Measurements from ENCODE around the gene NLGN2. TPM values are rescaled to one million over a fixed set of nuclear protein-coding genes. Genes with fewer than 3 reads are reported as not detected.
A peak's percentile ranks its signal among the peaks of the same experiment; 100 is the strongest.

Gene NLGN2
- polyA plus RNA-seq, 1 experiment, result 8.5 TPM

DNA sequence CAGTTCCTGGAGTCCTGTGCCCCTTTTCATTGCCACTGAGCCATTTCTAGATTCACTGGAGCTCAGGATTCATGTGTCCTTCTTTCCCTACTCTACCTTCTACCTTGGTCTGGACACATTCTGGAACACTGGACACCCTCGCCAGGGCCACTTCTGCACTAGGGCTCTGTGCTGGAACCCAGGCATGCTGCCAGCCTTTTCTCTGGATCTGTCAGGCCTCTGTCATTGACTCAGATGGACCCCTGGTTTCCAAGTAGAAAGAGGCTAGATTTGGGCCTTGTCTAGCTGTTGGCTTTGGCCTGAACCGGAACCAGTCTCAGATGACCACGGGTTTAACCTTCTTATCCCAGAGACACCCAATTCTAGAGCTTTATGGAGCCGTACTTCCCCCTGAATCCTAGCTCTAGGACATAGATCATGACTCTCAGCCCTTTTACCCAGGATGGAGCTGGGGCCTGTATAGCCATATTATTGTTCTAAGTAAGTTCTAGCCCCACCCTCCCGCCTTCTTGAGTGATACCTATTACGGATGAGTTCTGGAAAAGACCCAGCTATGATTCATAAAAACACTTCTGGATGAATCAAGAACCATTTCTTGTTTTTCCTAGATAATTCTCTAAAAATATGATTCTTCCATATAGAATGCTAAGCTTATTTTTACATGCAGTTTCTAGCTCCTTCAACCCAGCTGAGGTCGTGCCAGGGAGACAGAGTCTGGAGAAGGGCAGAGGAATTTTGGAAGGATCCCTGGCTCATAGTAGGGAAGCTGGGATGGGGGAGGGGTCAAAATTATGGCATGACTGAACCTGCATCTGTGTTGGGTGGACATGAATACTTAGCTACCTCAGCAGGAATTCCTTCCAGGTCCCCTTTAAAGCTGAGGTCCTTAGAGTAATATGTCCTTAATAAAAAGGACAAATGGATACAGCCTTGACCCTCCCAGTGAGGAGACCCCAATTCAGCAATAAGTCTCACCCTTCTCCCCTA is 36.1 kb downstream of the NLGN2 start:
- POLR2A ChIA-PET, result no interaction called here
- TF ChIP-seq, protein P1, sequence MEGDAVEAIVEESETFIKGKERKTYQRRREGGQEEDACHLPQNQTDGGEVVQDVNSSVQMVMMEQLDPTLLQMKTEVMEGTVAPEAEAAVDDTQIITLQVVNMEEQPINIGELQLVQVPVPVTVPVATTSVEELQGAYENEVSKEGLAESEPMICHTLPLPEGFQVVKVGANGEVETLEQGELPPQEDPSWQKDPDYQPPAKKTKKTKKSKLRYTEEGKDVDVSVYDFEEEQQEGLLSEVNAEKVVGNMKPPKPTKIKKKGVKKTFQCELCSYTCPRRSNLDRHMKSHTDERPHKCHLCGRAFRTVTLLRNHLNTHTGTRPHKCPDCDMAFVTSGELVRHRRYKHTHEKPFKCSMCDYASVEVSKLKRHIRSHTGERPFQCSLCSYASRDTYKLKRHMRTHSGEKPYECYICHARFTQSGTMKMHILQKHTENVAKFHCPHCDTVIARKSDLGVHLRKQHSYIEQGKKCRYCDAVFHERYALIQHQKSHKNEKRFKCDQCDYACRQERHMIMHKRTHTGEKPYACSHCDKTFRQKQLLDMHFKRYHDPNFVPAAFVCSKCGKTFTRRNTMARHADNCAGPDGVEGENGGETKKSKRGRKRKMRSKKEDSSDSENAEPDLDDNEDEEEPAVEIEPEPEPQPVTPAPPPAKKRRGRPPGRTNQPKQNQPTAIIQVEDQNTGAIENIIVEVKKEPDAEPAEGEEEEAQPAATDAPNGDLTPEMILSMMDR (IDR thresholded peaks at IDR 0.05; ENCODE audit: insufficient read depth, low read depth, low read length), result no peak
- DNase-seq (ENCODE audit: low read depth), result no peak
- Histone ChIP-seq H3K4me3 (ENCODE audit: low read depth, low read length) (no peak overlapping the region), H3K27me3 (ENCODE audit: control insufficient read depth, insufficient read depth, low read length) (peaks cover 32% of the 10 kb centered on the region), H3K36me3 (ENCODE audit: control insufficient read depth, insufficient read depth, low read length) (no peaks in the 10 kb centered on the region)
- CTCF ChIA-PET, result interaction anchor here (0.9 to 1.6 kb wide), 4 partner anchors 10 to 146 kb away, joined by 3 to 4 read pairs (median 3); partner anchors contain the start of gene SOX15

DNA sequence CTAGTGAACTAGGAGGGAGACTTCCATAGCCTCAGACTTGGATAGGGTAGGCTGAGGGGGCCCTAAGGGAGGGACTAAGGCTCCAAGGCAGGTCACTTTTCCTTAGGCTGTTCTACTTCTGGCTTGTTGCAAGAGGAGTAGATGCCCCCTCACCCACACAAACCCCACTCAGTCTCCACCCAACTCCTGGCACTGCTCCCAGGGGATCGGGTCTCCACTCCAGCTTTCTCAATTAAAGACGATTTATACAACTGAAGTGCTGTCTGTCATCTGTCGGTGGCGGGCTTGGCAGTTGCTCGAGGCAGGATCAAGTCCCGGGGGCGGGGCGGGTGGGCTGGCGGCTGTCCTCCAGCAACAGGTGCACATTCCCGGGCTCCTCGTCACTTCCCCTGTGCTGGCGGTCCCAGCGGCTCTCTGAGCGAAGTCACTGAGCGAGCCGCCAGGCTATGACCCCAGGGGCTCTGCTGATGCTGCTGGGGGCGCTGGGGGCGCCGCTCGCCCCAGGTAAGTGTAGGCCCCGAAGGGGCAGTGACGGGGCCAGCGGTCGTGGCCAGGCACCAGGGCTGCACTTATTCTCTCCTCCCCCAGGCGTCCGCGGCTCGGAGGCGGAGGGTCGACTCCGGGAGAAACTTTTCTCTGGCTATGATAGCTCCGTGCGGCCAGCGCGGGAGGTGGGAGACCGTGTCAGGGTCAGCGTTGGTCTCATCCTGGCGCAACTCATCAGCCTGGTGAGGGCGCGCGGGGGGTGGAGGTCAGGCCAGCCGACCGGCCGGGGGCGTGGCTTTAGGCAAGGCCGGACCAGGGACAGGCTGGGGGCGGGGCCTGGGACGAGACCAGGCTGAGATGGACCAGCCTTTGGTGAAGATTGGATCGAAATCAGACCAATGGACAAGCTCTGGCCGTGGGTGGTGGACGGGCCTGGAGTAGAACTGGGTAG is 37.3 kb downstream of the NLGN2 start, which contains the start of gene CHRNB1:
Gene CHRNB1 (plus strand): TSS at position 380 of the 937 bp plus-strand sequence. CDS start 67 bp downstream, at position 447.
- TF ChIP-seq, protein P1 (IDR thresholded peaks at IDR 0.05; ENCODE audit: insufficient read depth, low read depth, low read length), result no peak; the same call in 1 of the 2 replicates
- ChIA-PET POLR2A (interaction anchor here (0.8 kb wide), 1 partner anchor 40 kb away, joined by 7 read pairs; the partner anchor contains the start of gene POLR2A), CTCF (interaction anchor here (0.6 to 1.0 kb wide), 3 partner anchors 15 to 33 kb away, joined by 3 to 4 read pairs (median 4); no protein-coding TSS in a partner anchor)
- peak within 1 kb of the TSS; percentile 33 for H3K4me3 ChIP-seq (ENCODE audit: low read depth, low read length)
- no peaks in the 10 kb centered on the region for H3K36me3 ChIP-seq (ENCODE audit: control insufficient read depth, insufficient read depth, low read length)
- H3K27me3 ChIP-seq (ENCODE audit: control insufficient read depth, insufficient read depth, low read length), result peaks cover 26% of the 10 kb centered on the region
- no peak for DNase-seq (ENCODE audit: low read depth)

DNA sequence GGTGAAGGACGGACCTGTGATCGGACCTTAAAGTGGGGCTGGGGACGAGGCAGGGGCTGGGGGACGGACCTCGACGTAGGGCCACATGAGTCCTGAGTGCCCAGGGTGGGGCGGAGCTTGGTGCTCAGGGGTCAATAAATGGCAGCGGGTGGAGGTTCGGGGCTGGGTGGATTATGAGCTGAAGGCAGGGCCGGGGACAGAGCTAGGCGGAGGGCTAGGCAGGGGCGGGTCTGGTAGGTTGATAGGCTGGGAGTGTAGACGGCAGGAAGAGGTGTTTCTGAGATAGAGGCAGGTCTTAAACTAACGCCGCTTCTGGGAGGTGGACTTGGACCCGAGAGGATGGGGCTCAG is 37.9 kb downstream of the NLGN2 start:
- CTCF ChIA-PET, result interaction anchor here (0.9 kb wide), 1 partner anchor 31 kb away, joined by 3 read pairs; no protein-coding TSS in a partner anchor
- POLR2A ChIA-PET, result interaction anchor here (0.8 kb wide), 1 partner anchor 39 kb away, joined by 7 read pairs; the partner anchor contains the start of gene POLR2A
- TF ChIP-seq, protein P1 (IDR thresholded peaks at IDR 0.05; ENCODE audit: insufficient read depth, low read depth, low read length), result no peak
- no peak for DNase-seq (ENCODE audit: low read depth)
- Histone ChIP-seq H3K36me3 (ENCODE audit: control insufficient read depth, insufficient read depth, low read length) (no peaks in the 10 kb centered on the region), H3K4me3 (ENCODE audit: low read depth, low read length) (peak overlapping the region; percentile 33), H3K27me3 (ENCODE audit: control insufficient read depth, insufficient read depth, low read length) (peaks cover 22% of the 10 kb centered on the region)

DNA sequence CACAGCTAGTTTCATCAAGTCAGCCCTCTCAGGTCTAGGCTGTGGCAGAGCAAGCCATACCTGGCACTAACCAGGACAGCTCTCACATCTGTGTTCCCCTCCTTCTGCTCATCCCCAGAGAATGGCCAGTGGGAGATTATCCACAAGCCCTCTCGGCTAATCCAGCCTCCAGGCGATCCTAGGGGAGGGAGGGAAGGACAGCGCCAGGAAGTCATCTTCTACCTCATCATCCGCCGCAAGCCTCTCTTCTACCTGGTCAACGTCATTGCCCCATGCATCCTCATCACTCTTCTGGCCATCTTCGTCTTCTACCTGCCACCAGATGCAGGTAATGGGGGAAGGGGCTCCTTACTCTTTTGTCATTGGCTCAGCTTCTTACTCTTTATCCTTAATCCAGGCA is 40.8 kb downstream of the NLGN2 start:
- CTCF ChIA-PET, result interaction anchor here (1.1 kb wide), 1 partner anchor 19 kb away, joined by 3 read pairs; no protein-coding TSS in a partner anchor
- POLR2A ChIA-PET, result no interaction called here
- H3K27me3 ChIP-seq (ENCODE audit: control insufficient read depth, insufficient read depth, low read length), result peaks cover 15% of the 10 kb centered on the region

More for the DNA sequence above, 40.8 kb downstream of the NLGN2 start:
- TF ChIP-seq, protein P1 (IDR thresholded peaks at IDR 0.05; ENCODE audit: insufficient read depth, low read depth, low read length), result no peak
- no peak for DNase-seq (ENCODE audit: low read depth)
- Histone ChIP-seq H3K36me3 (ENCODE audit: control insufficient read depth, insufficient read depth, low read length) (no peaks in the 10 kb centered on the region), H3K4me3 (ENCODE audit: low read depth, low read length) (no peak overlapping the region)

All from BJ (cell line).